ENCODE results near the gene ABCC4.

ABCC4 gene

DNA sequence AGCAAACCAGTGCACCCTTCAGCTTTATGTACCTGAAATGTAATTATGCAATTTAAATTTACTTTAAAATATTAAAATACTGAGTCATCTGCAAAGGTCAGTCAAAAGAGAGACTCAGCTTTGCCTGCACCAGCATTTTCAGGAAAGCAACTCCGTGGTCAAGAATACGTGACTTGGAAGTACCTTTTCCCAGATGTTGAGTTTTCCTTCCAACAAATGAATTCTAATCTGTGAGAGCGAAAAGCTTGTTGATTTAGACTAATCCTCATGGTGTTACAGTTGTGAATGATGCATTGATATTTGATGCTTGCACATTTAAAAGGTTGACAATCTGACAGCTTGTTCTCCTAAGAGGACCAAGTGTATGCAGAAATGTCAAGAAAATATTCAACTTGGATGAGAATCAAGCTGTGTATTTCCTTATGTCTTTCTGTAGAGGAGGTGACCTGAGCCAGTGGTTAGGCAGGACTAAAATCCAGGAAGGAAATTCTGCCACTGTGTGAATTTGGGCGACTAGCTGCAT, 270.4 kb downstream of the ABCC4 start:
- no peak for DNase-seq

GRCh38 chr13:95027638-95028037, 273.6 kb downstream of the ABCC4 start:
- no peak for DNase-seq

- no peak for DNase-seq
These were observed 276.1 kb downstream of the ABCC4 start for GRCh38 chr13:95025116-95025515.

DNA sequence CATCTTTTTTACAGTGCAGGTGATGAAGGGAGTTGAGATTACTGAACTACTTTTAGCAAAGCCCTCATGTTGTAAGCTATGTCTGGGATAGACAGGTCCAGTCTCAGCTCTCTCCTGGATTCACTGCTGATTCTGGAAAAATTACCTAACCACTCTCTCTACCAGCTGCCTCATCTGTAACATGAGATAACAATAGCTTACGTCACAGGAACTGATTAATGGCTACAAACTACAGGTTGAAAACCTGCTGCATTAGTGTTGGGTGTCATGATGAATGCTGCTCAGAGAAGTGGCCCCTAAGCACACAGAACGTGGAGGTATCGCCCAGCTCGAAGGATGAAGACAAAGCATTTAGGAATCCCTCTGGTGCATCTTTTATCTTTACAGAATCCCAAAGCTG, 277.8 kb downstream of the ABCC4 start:
- DNase-seq, result no peak

- DNase-seq, result no peak
These were observed 280.8 kb downstream of the ABCC4 start for GRCh38 chr13:95020298-95020987.

DNA sequence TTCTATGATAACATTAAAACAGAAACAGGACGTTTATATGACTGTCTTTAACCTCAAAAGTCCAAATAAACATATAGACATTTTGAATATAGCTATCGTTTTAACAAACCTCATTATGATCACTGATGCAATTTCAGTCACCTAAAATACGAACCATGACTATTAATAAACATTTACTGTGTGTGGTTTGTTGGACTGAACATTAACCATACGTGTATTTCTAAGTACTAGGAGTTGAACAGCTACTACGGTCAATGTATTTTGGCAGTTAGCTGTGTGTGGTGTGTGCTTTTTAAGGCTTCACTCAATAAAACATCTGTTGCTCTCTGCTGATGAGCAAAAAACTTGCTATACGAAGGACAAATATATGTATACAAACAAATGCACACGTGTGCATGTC, 281.4 kb downstream of the ABCC4 start:
- DNase-seq, result no peak

DNA sequence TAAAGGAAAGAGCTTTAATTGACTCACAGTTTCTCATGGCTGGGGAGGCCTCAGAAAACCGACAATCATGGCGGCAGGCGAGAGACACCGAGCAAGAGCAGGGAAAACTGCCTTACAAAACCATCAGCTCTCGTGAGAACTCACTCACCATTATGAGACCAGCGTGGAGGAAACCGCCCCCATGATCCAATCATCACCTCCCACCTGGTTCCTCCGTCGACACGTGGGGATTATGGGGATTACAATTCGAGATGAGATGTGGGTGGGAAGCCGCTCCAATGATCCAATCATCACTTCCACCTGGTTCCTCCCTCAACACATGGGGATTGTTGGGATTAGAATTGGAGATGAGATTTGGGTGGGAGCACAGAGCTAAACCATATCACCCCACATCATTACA, 293.9 kb downstream of the ABCC4 start:
- no peak for DNase-seq

GRCh38 chr13:95005300-95005699, 296.0 kb downstream of the ABCC4 start:
- no peak for DNase-seq

DNA sequence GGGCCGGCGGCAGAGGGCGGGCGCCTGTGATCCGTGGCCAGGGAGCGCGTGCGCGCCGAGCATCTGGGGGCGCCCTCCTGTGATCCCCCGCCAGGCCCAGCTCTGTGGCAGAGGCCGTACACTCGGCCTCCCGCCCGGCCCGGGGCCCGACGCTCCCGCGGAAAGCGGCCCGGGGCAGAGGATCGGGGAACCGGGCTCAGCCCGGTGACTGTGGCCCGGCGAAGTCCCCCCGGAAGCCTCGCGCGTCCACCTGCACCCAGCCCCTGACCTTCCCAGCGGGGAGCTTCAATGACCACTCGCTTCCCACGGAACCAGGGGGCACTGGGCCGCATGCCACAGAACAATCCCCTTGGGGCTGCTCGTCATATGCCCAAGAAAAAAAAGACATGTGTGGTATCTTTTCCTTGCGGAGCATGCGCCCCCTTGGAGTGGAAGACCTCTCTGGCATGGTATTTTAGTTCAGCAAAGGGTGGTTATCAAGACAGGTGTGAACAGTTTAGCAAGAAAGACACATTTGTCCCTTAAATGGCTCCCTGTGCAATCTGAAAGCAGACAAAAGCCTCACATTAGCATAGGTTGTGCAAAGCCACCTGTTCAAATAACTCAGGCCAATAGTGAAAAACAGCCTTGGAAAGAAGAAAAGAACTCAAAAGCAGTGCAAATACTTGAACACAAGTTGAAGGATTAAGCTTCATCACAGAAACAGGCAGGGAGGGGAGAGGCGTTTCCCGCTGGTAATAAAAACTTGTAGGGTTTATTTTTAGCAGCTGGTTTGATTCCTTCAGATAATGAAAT, 298.0 kb downstream of the ABCC4 start:
- DNase-seq, result no peak

- no peak for DNase-seq
These were observed 299.1 kb downstream of the ABCC4 start for GRCh38 chr13:95002126-95002525.

DNA sequence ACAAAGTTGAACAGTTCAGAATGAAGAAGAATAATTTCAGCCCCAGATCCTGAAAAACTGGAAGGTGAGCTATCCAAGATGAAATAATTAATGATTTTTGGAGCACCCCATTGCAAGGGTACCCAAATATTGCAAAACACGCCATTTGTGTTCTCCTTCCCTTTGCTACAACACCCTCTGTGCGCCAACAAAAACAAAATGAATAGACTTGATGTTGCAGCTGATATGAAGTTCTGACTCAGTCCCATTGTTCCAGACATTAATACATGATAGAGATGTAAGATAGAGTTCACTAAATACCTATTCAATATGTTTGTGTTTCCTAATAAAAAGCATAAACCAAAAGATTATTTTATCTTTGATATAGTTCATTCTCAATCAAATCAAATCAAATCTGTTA, 301.4 kb downstream of the ABCC4 start:
- DNase-seq, result no peak

DNA sequence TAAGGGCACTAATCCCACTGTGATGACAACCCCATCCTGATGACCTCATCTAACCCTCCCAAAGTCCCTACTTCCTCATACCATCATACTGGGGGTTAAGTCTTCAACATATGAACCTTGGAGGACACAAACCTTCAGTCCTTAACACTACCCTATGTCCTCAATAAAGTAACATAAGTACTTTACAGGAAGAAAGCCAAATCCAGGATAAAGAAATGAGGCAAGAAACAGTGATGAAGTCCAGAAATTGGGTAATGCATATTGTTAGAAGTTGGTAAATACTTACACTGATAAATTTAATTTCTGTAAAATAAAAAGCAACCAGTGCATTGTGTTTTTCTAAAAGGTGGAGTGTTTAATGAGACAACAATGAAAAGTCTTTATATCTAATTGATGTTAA, 304.1 kb downstream of the ABCC4 start:
- DNase-seq, result no peak

- DNase-seq, result no peak
These were observed 304.8 kb downstream of the ABCC4 start for GRCh38 chr13:94996445-94996844.

DNA sequence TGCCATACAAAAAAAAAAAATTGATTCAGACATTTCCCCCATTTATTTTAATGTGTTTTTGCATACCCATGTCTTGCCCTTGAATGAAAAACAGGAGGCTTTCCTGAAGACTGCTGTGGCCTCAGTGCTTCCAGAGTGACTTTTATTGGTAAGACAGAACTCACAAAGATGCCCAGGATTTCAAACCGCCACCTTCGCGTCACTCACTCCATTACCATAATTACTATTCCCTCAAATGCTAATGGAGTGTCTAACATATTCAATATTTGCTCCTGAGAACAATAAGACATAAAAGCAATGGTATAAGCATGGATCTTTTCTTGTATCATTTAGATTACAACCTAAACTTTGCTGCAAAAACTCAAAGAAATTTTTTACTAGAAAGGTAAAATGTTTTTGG, 306.7 kb downstream of the ABCC4 start:
- DNase-seq, result no peak

DNA sequence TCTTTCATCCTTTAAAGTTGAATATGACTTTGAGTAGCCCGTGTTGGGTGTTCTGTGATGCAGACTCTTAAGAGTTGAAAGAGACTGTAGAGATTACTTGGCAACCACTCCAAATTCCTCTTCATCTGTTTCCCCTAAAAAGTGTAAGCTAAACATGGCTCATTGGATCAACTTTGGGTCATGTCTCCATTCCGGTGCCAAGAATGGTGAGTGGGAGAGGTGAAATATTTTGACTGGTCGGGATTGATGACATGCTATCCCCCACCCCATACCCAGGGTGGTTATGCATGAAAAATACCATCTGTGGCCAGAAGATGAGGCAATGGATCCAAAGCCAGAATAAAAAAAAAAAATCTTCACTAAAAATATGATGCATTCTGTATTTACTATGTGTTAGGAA, 307.6 kb downstream of the ABCC4 start:
- no peak for DNase-seq

DNA sequence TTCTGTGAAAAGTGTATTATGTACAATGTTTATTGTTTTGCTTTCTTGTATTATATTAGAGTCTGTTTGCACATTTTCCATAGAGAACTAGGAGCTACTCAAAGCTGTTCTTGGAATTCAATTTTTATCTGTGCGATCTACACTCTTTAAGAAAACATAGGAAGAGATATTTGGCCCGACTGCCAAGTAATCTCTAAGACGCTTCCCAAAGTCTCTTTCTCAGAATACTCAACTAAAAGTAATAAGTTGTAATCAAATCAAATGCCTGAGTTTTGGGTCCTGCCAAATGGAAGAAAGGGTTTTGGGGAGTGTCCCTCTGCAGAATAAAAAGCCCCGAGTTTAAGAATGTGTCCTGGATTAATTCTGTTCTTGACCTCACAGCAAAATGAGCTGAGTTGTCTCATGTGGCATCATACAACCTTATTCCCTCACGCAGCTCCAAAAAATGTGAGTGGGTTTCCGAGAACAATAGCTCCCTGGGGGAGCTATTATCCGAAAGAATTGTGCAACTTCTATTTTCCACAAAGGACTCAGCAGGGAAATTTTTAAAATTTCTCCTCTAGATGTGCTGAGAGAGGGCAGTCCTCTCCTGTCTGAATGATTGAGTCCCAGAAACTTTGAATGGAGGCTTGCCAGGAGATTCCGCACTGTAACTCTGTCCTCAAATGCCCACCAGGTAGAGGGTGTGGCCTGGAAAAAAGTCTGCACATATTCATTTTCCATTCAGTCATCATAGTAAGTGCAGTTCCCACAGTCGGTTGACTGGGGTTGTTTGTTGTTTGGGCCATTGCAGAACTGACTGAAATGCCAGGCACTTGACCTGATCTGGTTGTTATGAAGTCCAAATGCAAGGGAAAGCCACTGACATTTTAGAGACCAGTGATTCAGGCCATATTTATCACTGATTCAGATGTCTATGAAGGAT, 309.0 kb downstream of the ABCC4 start:
- DNase-seq, result no peak

GRCh38 chr13:94988654-94989053, 312.6 kb downstream of the ABCC4 start:
- DNase-seq, result no peak

DNA sequence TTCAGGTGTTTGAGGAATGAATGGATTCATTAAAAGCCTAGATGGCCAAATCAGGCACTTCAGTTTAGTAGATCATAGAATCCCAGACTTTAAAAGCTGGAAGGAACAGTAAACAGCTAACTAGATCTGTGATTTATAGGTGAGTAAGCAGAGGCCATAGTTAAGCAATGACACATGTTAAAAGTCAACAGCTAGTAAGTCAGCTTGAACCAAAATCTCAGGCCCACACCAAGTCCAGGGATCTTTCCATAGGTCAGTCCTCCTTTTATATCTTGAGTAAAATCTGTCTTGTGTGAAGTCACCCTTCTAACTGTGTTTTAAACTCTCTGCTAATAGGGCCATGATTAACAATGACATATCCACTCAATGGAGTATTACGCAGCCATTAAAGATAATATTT, 313.4 kb downstream of the ABCC4 start:
- DNase-seq, result no peak

- DNase-seq, result no peak
These were observed 314.2 kb downstream of the ABCC4 start for GRCh38 chr13:94987081-94987480.

- no peak for DNase-seq
These were observed 316.3 kb downstream of the ABCC4 start for GRCh38 chr13:94984958-94985357.

DNA sequence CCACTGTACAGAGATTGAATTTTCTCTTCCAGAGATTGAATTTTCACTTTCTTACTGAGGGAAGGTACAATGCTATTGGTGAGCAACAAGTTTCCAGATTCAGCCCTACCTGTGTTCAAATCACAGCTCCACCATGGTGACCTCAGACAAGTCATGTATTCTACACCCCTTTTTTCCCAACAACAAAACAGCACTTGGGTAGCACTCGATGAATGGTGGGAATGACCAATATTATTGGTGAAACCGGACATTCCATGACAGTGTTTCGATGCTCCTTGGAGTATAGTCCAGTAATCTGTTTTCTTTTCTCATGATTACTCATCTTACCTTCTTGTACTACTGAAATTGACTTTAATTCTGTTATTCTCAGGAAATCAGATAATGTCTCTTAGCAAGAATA, 322.7 kb downstream of the ABCC4 start:
- no peak for DNase-seq

DNA sequence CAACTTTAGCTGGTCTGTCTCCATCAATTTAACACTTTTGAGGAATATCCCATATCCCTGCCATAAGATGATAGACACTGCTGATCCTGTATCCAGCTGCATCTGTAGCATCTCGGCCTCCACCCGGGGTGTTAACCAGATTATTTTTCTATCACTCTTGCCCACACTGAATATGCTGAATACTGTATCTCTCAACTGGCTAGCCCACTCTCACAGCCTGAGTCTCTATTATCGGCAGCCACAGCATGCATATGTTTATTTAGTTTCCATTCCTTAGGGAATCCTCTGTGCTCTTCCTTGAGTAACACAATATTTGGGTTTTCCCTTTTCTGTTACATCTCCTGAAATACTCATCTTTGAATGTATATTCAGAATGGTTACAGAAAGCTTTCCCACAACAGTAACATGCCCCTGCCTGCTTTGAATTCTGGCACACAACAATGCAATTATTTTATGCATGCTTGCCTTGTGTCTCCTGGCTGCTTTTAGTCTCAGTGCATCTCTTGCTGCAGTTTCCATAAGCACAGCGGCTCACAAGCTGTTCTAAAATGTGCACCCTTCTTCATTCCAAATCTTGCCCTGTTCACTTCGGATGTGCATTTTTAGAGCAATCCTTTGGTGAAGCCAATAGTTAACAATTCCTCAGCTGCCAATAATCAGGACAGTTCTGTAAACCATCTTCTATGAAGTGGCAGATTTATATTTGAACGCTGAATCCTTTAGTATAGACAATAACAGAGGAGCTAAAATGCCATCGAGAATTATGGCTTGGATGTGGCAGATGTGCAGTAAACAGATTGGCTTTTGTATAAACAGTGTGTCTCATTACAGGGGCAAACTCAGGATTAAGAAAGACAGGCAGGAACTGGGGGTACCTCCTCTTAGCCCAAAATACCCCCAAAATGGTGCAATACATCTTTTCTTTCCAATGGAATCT, 327.0 kb downstream of the ABCC4 start:
- no peak for DNase-seq
